Activated T-helper 17 cell treated with anti-CD3 and anti-CD28 coated beads, Interleukin-2, amount 50 U/mL, for 72 hours (primary cell): ENCODE measurements around the gene PGAP6. TPM values are rescaled to one million over a fixed set of nuclear protein-coding genes. Genes with fewer than 3 reads are reported as not detected.
"Not testable (repeated sequence)": the region's sequence is repeated elsewhere in the genome, so short reads cannot be mapped to it uniquely, and the experiment has no call there.

Experiments used
- ATAC-seq: fragments of 150-1000 bp; cut with Tn5 transposase; replicated peaks from 2 replicates; pipeline ENCODE4 v1.10.0; 2021; ENCODE audit warnings: mild to moderate bottlenecking, moderate library complexity
- H3K27ac Mint-ChIP-seq: one replicate; pipeline ENCODE4 v1.8.0; 2022; ENCODE audit warnings: mixed read lengths
- H3K27me3 Mint-ChIP-seq: one replicate; pipeline ENCODE4 v1.8.0; 2022; ENCODE audit warnings: mixed read lengths
- H3K36me3 Mint-ChIP-seq: one replicate; pipeline ENCODE4 v1.8.0; 2022; ENCODE audit warnings: low read depth, mild to moderate bottlenecking, mixed read lengths
- H3K4me1 Mint-ChIP-seq: one replicate; pipeline ENCODE4 v1.8.0; 2022; ENCODE audit warnings: mixed read lengths
- H3K4me3 Mint-ChIP-seq: one replicate; pipeline ENCODE4 v1.8.0; 2022; ENCODE audit warnings: mild to moderate bottlenecking, mixed read lengths
- H3K9me3 Mint-ChIP-seq: one replicate; pipeline ENCODE4 v1.8.0; 2022; ENCODE audit warnings: mixed read lengths
- total RNA-seq, 2 donors: library from RNA; stranded (reverse); gene quantifications; one replicate each; pipeline ENCODE4 v1.2.3, GENCODE V29; 2022

PGAP6 gene
- total RNA-seq, 2 donors from 2014 or later: 25.6 to 26.1 TPM

- H3K4me3 Mint-ChIP-seq: no peak overlapping the region
- no peaks in the 10 kb centered on the region for H3K36me3 Mint-ChIP-seq
- H3K27me3 Mint-ChIP-seq: no peaks in the 10 kb centered on the region
- ATAC-seq: peak; percentile 28
- peak overlapping the region; percentile 47 for H3K27ac Mint-ChIP-seq
- H3K4me1 Mint-ChIP-seq: peaks cover 6% of the 10 kb centered on the region
- H3K9me3 Mint-ChIP-seq: no peaks in the 10 kb centered on the region
Measured at GRCh38 chr16:392450-393030, 10.8 kb upstream of the PGAP6 start.

- Mint-ChIP-seq H3K36me3 (no peaks in the 10 kb centered on the region), H3K4me1 (peaks cover 6% of the 10 kb centered on the region), H3K4me3 (no peak overlapping the region), H3K27me3 (no peaks in the 10 kb centered on the region), H3K27ac (peak overlapping the region; percentile 47), H3K9me3 (no peaks in the 10 kb centered on the region)
- ATAC-seq: peak; percentile 97
Measured at GRCh38 chr16:391885-392335, 10.1 kb upstream of the PGAP6 start.

GRCh38 chr16:389352-389751 is 7.6 kb upstream of the PGAP6 start:
- H3K4me1 Mint-ChIP-seq: peaks cover 6% of the 10 kb centered on the region
- no peaks in the 10 kb centered on the region for H3K36me3 Mint-ChIP-seq
- H3K9me3 Mint-ChIP-seq: no peaks in the 10 kb centered on the region
- no peak for ATAC-seq
- no peak overlapping the region for H3K4me3 Mint-ChIP-seq
- H3K27ac Mint-ChIP-seq: no peak overlapping the region
- H3K27me3 Mint-ChIP-seq: no peaks in the 10 kb centered on the region

GRCh38 chr16:387761-388666 is 6.2 kb upstream of the PGAP6 start:
- H3K4me1 Mint-ChIP-seq: peaks cover 12% of the 10 kb centered on the region
- not testable (repeated sequence) for H3K36me3 Mint-ChIP-seq, ATAC-seq, H3K27me3 Mint-ChIP-seq, H3K4me3 Mint-ChIP-seq, H3K27ac Mint-ChIP-seq, H3K9me3 Mint-ChIP-seq

GRCh38 chr16:386641-387156 is 4.9 kb upstream of the PGAP6 start:
- H3K9me3 Mint-ChIP-seq: no peaks in the 10 kb centered on the region
- peaks cover 7% of the 10 kb centered on the region for H3K4me1 Mint-ChIP-seq
- no peak overlapping the region for H3K27ac Mint-ChIP-seq
- no peak overlapping the region for H3K4me3 Mint-ChIP-seq
- ATAC-seq: no peak
- no peaks in the 10 kb centered on the region for H3K36me3 Mint-ChIP-seq
- H3K27me3 Mint-ChIP-seq: no peaks in the 10 kb centered on the region

GRCh38 chr16:383326-384051 is 1.7 kb upstream of the PGAP6 start:
- Mint-ChIP-seq H3K4me1 (peaks cover 6% of the 10 kb centered on the region), H3K9me3 (no peaks in the 10 kb centered on the region), H3K27me3 (no peaks in the 10 kb centered on the region), H3K27ac (peak overlapping the region; percentile 65), H3K4me3 (peak overlapping the region; percentile 70), H3K36me3 (no peaks in the 10 kb centered on the region)
- peak; percentile 68 for ATAC-seq

- Mint-ChIP-seq H3K27ac (peak overlapping the region; percentile 78), H3K27me3 (no peaks in the 10 kb centered on the region), H3K4me1 (peaks cover 6% of the 10 kb centered on the region), H3K36me3 (no peaks in the 10 kb centered on the region), H3K4me3 (peak overlapping the region; percentile 70), H3K9me3 (no peaks in the 10 kb centered on the region)
- peak; percentile 50 for ATAC-seq
Measured at GRCh38 chr16:381012-381788, 578 bp downstream of the PGAP6 start.

- Mint-ChIP-seq H3K27ac (peak overlapping the region; percentile 78), H3K9me3 (no peaks in the 10 kb centered on the region), H3K27me3 (no peaks in the 10 kb centered on the region), H3K4me3 (peak overlapping the region; percentile 70), H3K4me1 (peaks cover 6% of the 10 kb centered on the region), H3K36me3 (no peaks in the 10 kb centered on the region)
- ATAC-seq: no peak
Measured at GRCh38 chr16:380762-381011, 1.1 kb downstream of the PGAP6 start.

GRCh38 chr16:379961-380761 is 1.6 kb downstream of the PGAP6 start:
- H3K27ac Mint-ChIP-seq: peak overlapping the region; percentile 78
- ATAC-seq: no peak
- H3K36me3 Mint-ChIP-seq: no peaks in the 10 kb centered on the region
- no peaks in the 10 kb centered on the region for H3K27me3 Mint-ChIP-seq
- peaks cover 6% of the 10 kb centered on the region for H3K4me1 Mint-ChIP-seq
- H3K4me3 Mint-ChIP-seq: peak overlapping the region; percentile 70
- no peaks in the 10 kb centered on the region for H3K9me3 Mint-ChIP-seq

- H3K27ac Mint-ChIP-seq: peak overlapping the region; percentile 78
- no peak for ATAC-seq
- peak overlapping the region; percentile 70 for H3K4me3 Mint-ChIP-seq
- no peaks in the 10 kb centered on the region for H3K36me3 Mint-ChIP-seq
- no peaks in the 10 kb centered on the region for H3K27me3 Mint-ChIP-seq
- H3K4me1 Mint-ChIP-seq: peaks cover 6% of the 10 kb centered on the region
- no peaks in the 10 kb centered on the region for H3K9me3 Mint-ChIP-seq
Measured at GRCh38 chr16:379183-379960, 2.4 kb downstream of the PGAP6 start.

- Mint-ChIP-seq H3K27me3 (no peaks in the 10 kb centered on the region), H3K4me1 (peaks cover 6% of the 10 kb centered on the region), H3K36me3 (no peaks in the 10 kb centered on the region), H3K9me3 (no peaks in the 10 kb centered on the region), H3K27ac (no peak overlapping the region), H3K4me3 (peak overlapping the region; percentile 70)
- no peak for ATAC-seq
Measured at GRCh38 chr16:378821-379182, 3.0 kb downstream of the PGAP6 start.

GRCh38 chr16:378113-378820 is 3.5 kb downstream of the PGAP6 start:
- H3K36me3 Mint-ChIP-seq, H3K4me3 Mint-ChIP-seq, H3K27ac Mint-ChIP-seq, ATAC-seq, H3K27me3 Mint-ChIP-seq, H3K9me3 Mint-ChIP-seq, H3K4me1 Mint-ChIP-seq: not testable (repeated sequence)
